Measurements from ENCODE around the gene ELF2. TPM values are rescaled to one million over a fixed set of nuclear protein-coding genes. Genes with fewer than 3 reads are reported as not detected.
"Not testable (repeated sequence)": the region's sequence is repeated elsewhere in the genome, so short reads cannot be mapped to it uniquely, and the experiment has no call there.

ELF2 gene
- total RNA-seq, 1 experiment from 2014 or later: 28.5 TPM

- no peak for DNase-seq (ENCODE audit: low read depth)
Observed at GRCh38 chr4:139078926-139079325, 98.1 kb downstream of the ELF2 start.

DNA sequence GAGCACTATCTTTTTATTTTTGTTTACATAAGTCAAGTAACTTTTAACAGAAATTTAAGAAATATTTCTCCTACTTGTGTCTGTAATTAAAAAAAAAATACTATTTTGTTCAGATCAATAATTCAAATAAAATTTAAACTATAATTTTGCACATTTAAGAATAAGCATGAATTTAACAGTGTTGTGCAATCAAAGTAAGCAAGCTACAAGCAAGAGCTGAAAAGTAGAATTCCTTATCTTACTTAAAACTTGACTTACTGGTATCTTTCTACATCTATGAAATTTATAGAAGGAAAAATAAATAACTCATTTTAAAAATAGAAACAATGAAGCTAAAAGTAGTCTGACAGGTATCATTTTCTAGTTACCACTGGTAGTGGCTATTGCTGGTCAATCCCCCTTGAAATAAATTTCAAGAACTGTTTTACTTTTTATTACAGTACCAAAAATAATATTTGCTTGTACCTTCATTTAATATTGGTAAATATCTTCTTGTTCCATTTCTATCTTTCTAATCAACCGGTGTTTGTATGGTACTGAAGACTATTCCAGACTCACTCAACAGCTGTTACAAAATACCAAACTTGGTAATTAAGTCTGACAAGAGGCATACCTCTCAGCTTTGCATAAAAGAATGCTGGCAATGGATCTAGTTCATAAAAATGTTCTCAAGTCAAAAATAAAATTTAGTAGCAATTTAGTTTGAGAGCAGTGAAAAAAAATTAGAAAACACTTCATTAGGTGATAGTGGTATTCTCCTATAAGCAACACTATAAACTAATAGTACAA, 99.3 kb downstream of the ELF2 start:
- no peak for DNase-seq (ENCODE audit: low read depth)

DNA sequence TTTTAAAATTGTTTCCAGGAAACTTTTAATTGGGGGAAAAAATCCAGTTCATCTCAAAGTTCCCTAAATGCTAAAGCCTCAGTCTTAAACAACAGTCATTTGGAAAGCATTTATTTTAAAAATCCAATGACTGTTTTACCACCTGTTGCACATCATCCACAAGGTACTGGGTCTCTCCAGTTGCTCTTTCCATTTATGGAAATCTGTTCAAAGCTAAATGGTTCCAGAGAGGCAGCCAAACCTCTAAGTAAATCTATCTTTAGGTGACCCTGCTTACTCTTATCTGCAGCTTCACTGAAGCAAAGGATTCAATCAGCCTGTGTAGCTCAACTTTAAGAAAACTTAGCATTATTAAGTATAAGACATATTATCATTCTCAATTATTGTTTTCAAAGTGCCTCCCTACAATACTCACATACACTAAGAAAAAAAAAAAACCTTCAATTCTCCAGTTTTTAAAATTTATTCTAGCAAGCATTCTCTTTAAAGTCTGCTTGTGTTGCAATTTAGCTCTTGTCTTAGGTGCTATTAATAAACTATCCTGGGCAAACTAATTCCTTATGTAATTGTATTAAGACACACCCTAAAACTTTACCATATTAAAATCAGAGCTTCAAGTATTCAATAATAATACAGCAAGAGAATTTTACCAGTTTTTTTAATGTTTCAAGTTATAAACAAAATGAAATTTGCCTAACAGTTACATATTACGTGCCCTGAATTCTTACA, 100.8 kb downstream of the ELF2 start:
- no peak for DNase-seq (ENCODE audit: low read depth)

GRCh38 chr4:139060591-139060990, 116.4 kb downstream of the ELF2 start:
- DNase-seq (ENCODE audit: low read depth): no peak

- not testable (repeated sequence) for DNase-seq (ENCODE audit: low read depth)
Observed at GRCh38 chr4:139059026-139059425, 118.0 kb downstream of the ELF2 start.

DNA sequence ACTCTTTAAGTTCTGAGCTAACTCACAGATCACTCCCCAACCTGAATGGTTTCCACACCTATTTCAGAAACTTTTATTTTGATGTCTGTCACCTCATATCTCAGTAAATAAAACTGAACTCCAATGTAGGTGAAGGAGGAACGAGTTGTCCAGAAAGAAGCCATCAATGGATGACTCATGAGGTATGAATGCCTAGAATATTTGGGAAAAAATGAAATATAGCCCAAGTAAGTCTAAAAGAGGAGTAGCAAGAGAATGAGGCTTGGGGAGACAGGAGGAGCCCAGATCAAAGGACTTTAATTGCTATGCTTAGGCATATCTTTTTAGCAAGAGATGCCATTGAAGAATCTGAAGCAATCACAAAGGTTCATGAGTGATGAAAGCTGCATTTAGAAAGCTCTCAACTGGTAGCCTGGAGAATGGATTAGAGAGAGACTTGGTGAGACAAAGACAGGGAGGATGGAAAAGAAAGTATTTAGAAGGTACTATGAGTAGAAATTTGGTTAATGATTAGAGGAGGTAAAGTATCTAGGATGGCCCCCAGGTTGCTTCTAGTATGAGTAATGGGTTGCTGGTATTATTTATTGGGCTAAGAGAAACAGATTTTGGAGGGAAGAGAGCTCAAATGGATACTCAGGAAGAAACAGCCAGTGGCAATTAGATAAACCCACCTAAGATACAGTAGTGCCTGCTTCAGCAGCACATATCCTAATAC, 122.1 kb downstream of the ELF2 start:
- DNase-seq (ENCODE audit: low read depth): peak; percentile 7

DNA sequence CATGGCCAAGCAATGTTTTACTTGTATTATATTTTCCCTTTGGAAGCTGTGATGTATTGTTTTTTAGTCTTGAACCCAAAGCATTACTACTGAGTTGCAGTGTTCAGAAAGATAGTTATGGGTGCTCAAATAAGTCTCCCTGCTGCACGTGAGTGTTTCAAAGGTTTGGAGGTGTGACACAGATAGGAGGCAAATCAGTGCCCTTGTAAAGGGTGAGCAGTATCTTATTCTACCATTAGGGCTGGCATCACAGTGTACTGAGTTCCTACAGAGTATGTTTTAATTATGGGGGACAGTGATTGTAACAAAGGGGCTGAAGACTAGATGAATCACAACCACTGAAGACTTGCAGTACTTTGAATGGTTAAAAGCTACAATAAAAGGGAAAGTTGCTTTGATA, 123.1 kb downstream of the ELF2 start:
- DNase-seq (ENCODE audit: low read depth): no peak

- peak; percentile 7 for DNase-seq (ENCODE audit: low read depth)
Observed at GRCh38 chr4:139050446-139050845, 126.6 kb downstream of the ELF2 start.

DNA sequence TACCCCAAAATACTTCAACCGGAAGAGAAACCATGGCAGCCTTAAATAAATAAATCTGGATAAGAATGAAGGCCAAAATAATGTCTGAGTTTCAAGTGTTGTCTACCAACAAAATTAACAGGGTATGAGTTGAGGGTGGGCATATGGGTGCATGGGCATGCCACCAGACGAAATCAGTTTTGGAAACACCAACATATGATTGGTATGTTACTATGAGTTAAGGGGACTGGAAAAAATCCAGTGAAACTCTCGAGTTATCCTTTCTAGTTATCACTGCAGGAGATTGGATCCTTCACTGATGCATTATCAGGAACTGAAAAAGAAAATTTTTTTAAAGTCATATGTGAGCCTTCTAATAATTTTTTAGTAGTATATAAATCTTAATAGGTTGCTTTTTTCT, 129.0 kb downstream of the ELF2 start:
- no peak for DNase-seq (ENCODE audit: low read depth)

DNA sequence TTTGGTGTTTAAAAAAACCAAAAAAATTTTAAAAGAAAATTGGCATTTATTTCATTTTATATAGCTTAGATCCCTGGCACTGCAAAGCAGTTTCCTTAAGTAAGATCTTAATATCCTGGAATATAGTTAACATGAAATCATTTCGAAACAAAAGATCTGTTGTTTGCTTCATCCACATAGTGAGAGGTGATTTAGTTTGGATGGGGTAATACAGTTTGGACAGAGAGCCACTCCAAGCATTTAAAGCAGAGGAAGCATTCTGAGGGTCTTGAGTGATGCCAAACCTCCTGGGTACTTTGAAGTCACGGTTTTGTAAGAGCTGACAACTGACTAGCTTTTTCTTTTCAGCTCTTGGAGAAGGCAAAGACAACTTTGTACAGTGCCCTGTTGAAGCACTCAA, 132.7 kb downstream of the ELF2 start:
- DNase-seq (ENCODE audit: low read depth): no peak

DNA sequence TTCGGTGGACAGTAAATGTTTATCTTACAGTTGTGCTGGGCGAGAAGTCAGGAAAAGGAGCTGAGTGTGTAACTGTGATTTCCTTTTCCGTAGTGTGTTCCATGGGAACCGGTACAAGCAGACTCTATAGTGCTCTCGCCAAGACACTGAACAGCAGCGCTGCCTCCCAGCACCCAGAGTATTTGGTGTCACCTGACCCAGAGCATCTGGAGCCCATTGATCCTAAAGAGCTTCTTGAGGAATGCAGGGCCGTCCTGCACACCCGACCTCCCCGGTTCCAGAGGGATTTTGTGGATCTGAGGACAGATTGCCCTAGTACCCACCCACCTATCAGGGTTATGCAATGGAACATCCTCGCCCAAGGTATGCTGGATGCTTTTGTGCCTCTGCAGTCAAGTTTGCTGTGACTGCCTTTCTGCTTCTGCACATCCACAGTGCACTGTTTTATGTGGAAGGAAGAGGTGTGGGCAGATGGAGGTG, 134.0 kb downstream of the ELF2 start:
- DNase-seq (ENCODE audit: low read depth): no peak

- no peak for DNase-seq (ENCODE audit: low read depth)
Observed at GRCh38 chr4:139038874-139039443, 138.1 kb downstream of the ELF2 start.

- no peak for DNase-seq (ENCODE audit: low read depth)
Observed at GRCh38 chr4:139036885-139037284, 140.1 kb downstream of the ELF2 start.

DNA sequence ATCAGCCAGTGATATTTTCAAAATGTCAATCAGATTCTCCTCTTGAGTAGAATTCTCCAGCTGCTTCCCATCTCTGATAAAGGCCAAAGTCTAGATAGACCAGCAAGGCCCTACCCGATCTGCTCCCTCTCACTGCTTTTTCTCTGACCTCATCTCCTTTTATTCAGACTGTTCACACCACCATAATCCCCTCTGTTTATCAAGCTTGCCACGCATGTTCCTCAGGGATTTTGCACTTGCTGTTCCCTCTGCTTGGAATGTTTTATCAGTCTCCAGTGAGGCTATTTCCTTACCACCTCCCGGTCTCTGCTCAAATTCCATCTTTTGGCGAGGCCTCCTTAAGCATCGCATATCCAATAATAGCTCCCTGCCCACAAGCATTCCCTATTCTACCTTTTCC, 141.4 kb downstream of the ELF2 start:
- DNase-seq (ENCODE audit: low read depth): no peak

GRCh38 chr4:139030614-139031235, 146.3 kb downstream of the ELF2 start:
- DNase-seq (ENCODE audit: low read depth): peak; percentile 66

DNA sequence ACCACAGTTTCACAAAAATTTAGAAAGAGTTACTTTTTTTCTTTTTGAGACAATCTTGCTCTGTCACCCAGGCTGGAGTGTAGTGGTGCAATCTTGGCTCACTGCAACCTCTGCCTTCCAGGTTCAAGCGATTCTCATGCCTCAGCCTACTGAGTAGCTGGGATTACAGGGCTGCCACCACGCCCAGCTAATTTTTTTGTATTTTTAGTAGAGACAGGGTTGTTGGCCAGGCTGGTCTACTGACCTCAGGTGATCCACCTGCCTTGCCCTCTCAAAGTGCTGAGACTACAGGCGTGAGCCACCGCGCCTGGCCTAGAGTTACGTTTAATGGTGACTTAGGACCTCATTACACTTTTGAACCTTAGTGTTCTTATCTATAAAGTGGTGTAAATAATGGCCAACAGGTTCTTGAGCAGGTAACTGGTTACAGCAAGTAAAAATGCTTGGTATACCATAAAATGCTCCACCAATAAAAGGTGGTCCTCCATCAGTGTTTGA, 147.1 kb downstream of the ELF2 start:
- DNase-seq (ENCODE audit: low read depth): not testable (repeated sequence)

DNA sequence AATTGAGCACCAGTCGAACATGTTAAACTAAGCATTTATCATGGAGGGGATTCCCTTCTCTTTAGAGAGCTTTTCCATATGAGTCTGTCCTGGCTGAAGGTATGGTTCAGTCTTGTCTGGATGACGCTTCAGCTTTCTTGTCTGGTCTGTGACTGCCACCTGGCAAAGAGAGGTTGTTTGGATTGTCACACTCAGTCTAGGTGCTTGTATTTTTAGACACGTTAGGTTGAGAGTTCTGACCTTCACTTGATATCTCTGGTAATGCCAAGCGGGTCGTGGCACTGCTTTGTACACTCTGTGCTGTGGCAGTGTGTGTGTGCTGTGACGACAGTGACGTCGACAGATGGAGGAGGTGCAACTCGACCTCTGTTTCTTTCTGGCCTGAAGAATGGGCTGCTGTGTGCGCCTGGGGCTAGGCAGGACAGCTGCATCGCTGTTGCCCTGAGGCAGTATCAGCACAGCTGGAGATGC, 148.8 kb downstream of the ELF2 start:
- DNase-seq (ENCODE audit: low read depth): no peak

GRCh38 chr4:139027776-139028175, 149.2 kb downstream of the ELF2 start:
- DNase-seq (ENCODE audit: low read depth): no peak

DNA sequence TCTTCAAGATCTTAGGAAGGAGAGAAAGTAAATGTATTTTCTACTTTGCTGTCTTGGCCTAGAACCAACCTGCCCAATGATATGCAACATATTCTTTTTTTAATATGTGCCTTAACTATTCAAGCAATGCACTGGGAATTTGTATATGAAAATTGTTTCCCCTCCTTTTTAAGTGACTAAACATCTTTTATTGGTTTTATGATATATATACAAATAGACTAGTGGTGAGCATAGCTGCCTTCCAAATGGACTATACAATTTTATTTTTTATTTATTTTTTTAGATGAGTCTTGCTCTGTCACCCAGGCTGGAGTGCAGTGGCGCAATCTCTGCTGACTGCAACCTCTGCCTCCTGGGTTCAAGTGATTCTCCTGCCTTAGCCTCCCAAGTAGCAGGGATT, 151.2 kb downstream of the ELF2 start:
- DNase-seq (ENCODE audit: low read depth): no peak

DNA sequence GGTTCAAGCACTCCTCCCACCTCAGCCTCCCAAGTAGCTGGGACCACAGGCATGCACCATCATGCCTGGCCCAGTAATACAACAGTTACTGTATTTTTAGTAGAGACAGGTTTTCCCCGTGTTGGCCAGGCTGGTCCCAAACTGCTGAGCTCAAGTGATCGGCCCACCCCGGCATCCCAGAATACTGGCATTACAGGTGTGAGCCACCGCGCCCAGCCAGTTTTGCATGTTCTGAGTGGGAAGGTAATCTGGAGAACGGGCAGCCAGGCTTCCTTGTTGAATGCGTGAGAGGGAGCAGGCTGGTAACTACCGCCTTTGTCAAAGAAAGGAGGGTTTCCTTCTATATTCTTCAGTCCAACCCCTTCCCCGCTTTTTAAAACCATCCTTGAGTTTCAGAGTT, 152.3 kb downstream of the ELF2 start:
- DNase-seq (ENCODE audit: low read depth): no peak

DNA sequence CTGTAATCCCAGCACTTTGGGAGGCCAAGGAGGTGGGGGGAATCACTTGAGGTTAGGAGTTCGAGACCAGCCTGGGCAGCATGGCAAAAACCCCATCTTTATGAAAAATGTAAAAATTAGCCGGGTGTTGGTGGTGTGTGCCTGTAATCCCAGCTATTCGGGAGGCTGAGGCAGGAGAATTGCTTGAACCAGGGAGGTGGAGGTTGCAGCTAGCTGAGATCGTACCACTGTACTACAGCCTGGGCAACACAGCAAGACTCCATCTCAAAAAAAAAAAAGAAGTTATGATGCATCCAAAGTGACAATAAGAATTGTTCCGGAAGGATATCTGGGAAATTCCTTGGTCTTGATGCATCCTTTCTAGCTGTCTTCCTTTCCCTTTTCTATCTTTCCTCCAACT, 154.2 kb downstream of the ELF2 start:
- DNase-seq (ENCODE audit: low read depth): no peak
